ENCODE results near the gene CERS3. TPM values are rescaled to one million over a fixed set of nuclear protein-coding genes. Genes with fewer than 3 reads are reported as not detected.

CERS3 gene
- polyA plus RNA-seq, 1 of the 3 experiments (the other 2 are of a cell fraction): not detected

GRCh38 chr15:100569391-100569790 is 40.6 kb upstream of the CERS3 start:
- Histone ChIP-seq H3K4me3 (ENCODE audit: low read depth in 2 of 2, low read length in 1 of 2) (no peak overlapping the region), H3K27me3 (ENCODE audit: insufficient read depth) (no peaks in the 10 kb centered on the region), H3K9me3 (no peaks in the 10 kb centered on the region), H3F3A (replicated peaks; ENCODE audit: insufficient read depth) (peaks cover 3% of the 10 kb centered on the region), H3K79me2 (ENCODE audit: insufficient read depth) (no peaks in the 10 kb centered on the region), H3K9ac (no peak overlapping the region), H4K20me1 (ENCODE audit: insufficient read depth) (no peaks in the 10 kb centered on the region), H3K36me3 (replicated peaks in 1 of 2; ENCODE audit: control insufficient read depth in 1 of 2, insufficient read depth in 2 of 2, low read length in 1 of 2) (peaks cover 21 to 50% of the 10 kb centered on the region in 2 experiments), H3K9me2 (no peaks in the 10 kb centered on the region), H3K4me1 (ENCODE audit: control insufficient read depth in 1 of 2, insufficient read depth in 2 of 2, low read depth in 1 of 2, low read length in 1 of 2) (no peaks in the 10 kb centered on the region), H3K27ac (ENCODE audit: low read depth in 2 of 2, low read length in 1 of 2) (no peak overlapping the region), H2AFZ (ENCODE audit: low read depth) (no peak overlapping the region), H3K4me2 (no peak overlapping the region)
- POLR2A ChIA-PET: no interaction called here
- 76% methylated on average over 8 of the region's 8 CpGs for WGBS (ENCODE audit: low lambda C conversion rate)
- no peak for DNase-seq
- TF ChIP-seq EP300 (IDR thresholded peaks at IDR 0.05; ENCODE audit: borderline replicate concordance in 1 of 2, low read depth in 1 of 2, low read length in 1 of 2) (no peak), CHD2 (IDR thresholded peaks at IDR 0.05; ENCODE audit: low read length, partially characterized antibody) (no peak), ZBTB33 (IDR thresholded peaks at IDR 0.05; ENCODE audit: borderline replicate concordance, low read depth) (no peak), RCOR1 (IDR thresholded peaks at IDR 0.05; ENCODE audit: low read length) (no peak)
- CTCF ChIA-PET: interaction anchor here (1.3 to 10.9 kb wide), 3 partner anchors 221 to 641 kb away, joined by 3 to 130 read pairs (median 11); no protein-coding TSS in a partner anchor

- Histone ChIP-seq H3K27me3 (ENCODE audit: insufficient read depth) (no peaks in the 10 kb centered on the region), H3F3A (replicated peaks; ENCODE audit: insufficient read depth) (no peaks in the 10 kb centered on the region), H3K36me3 (replicated peaks in 1 of 2; ENCODE audit: control insufficient read depth in 1 of 2, insufficient read depth in 2 of 2, low read length in 1 of 2) (peaks cover 12 to 35% of the 10 kb centered on the region in 2 experiments), H2AFZ (ENCODE audit: low read depth) (no peak overlapping the region), H3K27ac (ENCODE audit: low read depth in 2 of 2, low read length in 1 of 2) (no peak overlapping the region), H3K9me3 (no peaks in the 10 kb centered on the region), H3K4me3 (ENCODE audit: low read depth in 2 of 2, low read length in 1 of 2) (no peak overlapping the region), H4K20me1 (ENCODE audit: insufficient read depth) (no peaks in the 10 kb centered on the region), H3K4me2 (no peak overlapping the region), H3K9me2 (no peaks in the 10 kb centered on the region), H3K9ac (no peak overlapping the region), H3K79me2 (ENCODE audit: insufficient read depth) (no peaks in the 10 kb centered on the region), H3K4me1 (ENCODE audit: control insufficient read depth in 1 of 2, insufficient read depth in 2 of 2, low read depth in 1 of 2, low read length in 1 of 2) (no peaks in the 10 kb centered on the region)
- no peak for DNase-seq
- TF ChIP-seq NRF1 (IDR thresholded peaks at IDR 0.05; ENCODE audit: low read depth, low read length) (no peak), RAD21 (IDR thresholded peaks at IDR 0.05; ENCODE audit: low read length) (no peak), RFX5 (IDR thresholded peaks at IDR 0.05; ENCODE audit: low read length) (no peak), MEF2A (IDR thresholded peaks at IDR 0.05; ENCODE audit: borderline replicate concordance, low read depth) (no peak), CTCF (IDR thresholded peaks at IDR 0.05) (no peak), POLR2AphosphoS5 (IDR thresholded peaks at IDR 0.05; ENCODE audit: low read depth, low read length) (no peak), JUND (IDR thresholded peaks at IDR 0.05) (no peak), MAX (IDR thresholded peaks at IDR 0.05; ENCODE audit: low read depth) (no peak), EZH2phosphoT487 (IDR thresholded peaks at IDR 0.05; ENCODE audit: borderline replicate concordance, low read depth) (no peak), GATA2 (CRISPR knock-in tag; IDR thresholded peaks at IDR 0.05) (no peak), FOSL2 (IDR thresholded peaks at IDR 0.05; ENCODE audit: borderline replicate concordance, low read depth) (no peak), USF2 (IDR thresholded peaks at IDR 0.05; ENCODE audit: borderline replicate concordance, low read depth, low read length) (no peak), ZBTB33 (IDR thresholded peaks at IDR 0.05; ENCODE audit: borderline replicate concordance, low read depth) (no peak)
- ChIA-PET CTCF (interaction anchor here (1.5 to 10.9 kb wide), 2 partner anchors 219 to 225 kb away, joined by 3 to 130 read pairs; no protein-coding TSS in a partner anchor), POLR2A (no interaction called here)
- WGBS (ENCODE audit: low lambda C conversion rate): 94% methylated on average over 6 of the region's 6 CpGs
These were observed 38.3 kb upstream of the CERS3 start for GRCh38 chr15:100566850-100567628.
